ENCODE results near the gene PSMA4.
"Not testable (repeated sequence)": the region's sequence is repeated elsewhere in the genome, so short reads cannot be mapped to it uniquely, and the experiment has no call there.

PSMA4 gene

GRCh38 chr15:78552597-78552996 lies 12.4 kb downstream of the PSMA4 start:
- DNase-seq, result no peak

- not testable (repeated sequence) for DNase-seq
Observed at GRCh38 chr15:78560201-78560600, 20.0 kb downstream of the PSMA4 start.

GRCh38 chr15:78561490-78561889 lies 21.2 kb downstream of the PSMA4 start:
- DNase-seq, result no peak

GRCh38 chr15:78563092-78563491 lies 22.8 kb downstream of the PSMA4 start:
- DNase-seq, result no peak

GRCh38 chr15:78564743-78565096 lies 24.5 kb downstream of the PSMA4 start:
- peak in 1 of 2 experiments; percentile 19 for DNase-seq

GRCh38 chr15:78565097-78565950 lies 25.1 kb downstream of the PSMA4 start, which contains the start of gene CHRNA5:
Gene CHRNA5 (plus strand): TSS chr15:78565520. CDS start chr15:78565720, 200 bp downstream.
- peak; percentile 94 to 95 for DNase-seq

GRCh38 chr15:78565951-78566774 lies 25.9 kb downstream of the PSMA4 start:
- DNase-seq, result peak; percentile 20 to 47

GRCh38 chr15:78567531-78567930 lies 27.3 kb downstream of the PSMA4 start:
- no peak for DNase-seq

- DNase-seq, result no peak
Observed at GRCh38 chr15:78570710-78571109, 30.5 kb downstream of the PSMA4 start.

GRCh38 chr15:78571382-78571781 lies 31.1 kb downstream of the PSMA4 start:
- no peak for DNase-seq

GRCh38 chr15:78573416-78573815 lies 33.2 kb downstream of the PSMA4 start:
- DNase-seq, result no peak

- DNase-seq, result no peak
Observed at GRCh38 chr15:78574944-78575343, 34.7 kb downstream of the PSMA4 start.

- DNase-seq, result no peak
Observed at GRCh38 chr15:78597583-78597982, 57.3 kb downstream of the PSMA4 start.

GRCh38 chr15:78598348-78598747 lies 58.1 kb downstream of the PSMA4 start:
- DNase-seq, result no peak

GRCh38 chr15:78599189-78599588 lies 58.9 kb downstream of the PSMA4 start:
- no peak for DNase-seq
